ENCODE results near the gene IL1R1. TPM values are rescaled to one million over a fixed set of nuclear protein-coding genes. Genes with fewer than 3 reads are reported as not detected.

The IL1R1 gene
- total RNA-seq, 1 experiment from 2014 or later, result 0.39 TPM

DNA sequence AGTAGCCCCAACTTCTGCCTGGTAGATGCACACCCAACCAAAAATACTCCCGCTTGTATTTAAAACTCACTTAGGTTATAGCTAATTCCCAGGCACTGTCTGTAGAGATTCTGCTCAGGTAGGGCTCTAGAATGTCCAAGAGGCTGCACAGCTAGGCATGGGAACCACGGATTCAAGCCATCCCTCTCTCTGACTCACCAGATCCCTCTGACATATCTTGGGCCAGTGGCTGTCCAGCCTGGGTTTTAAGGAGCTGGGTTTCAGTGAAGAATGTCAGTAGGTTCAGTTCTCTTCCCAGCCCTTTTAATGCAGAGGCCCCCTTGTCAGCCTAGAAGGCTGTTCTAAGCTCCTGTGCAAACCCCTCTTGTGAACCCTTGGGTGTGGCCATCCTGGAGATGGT is 15.9 kb upstream of the IL1R1 start:
- no peaks in the 10 kb centered on the region; the same call in 1 of the 2 replicates for H3K27me3 Mint-ChIP-seq (ENCODE audit: low read depth)
- no peak for DNase-seq
- no peaks in the 10 kb centered on the region for H3K79me2 ChIP-seq (ENCODE audit: insufficient read depth, low read length)
- no peak overlapping the region for H2AK5ac ChIP-seq (ENCODE audit: insufficient read length, low read length)
- H3K4me1 Mint-ChIP-seq, result no peaks in the 10 kb centered on the region
- no peak overlapping the region for H3K56ac ChIP-seq (ENCODE audit: insufficient read length, low read depth, low read length)
- H3K27me3 ChIP-seq (ENCODE audit: insufficient read depth, low read length), result no peaks in the 10 kb centered on the region
- H2BK20ac ChIP-seq (ENCODE audit: low read depth, low read length, poor library complexity, severe bottlenecking), result no peak overlapping the region
- no peak overlapping the region for H3K23ac ChIP-seq (ENCODE audit: insufficient read length, low read depth, low read length)
- H3K9me3 Mint-ChIP-seq, result no peaks in the 10 kb centered on the region
- no peak overlapping the region for H3K4me2 ChIP-seq (ENCODE audit: insufficient read depth, insufficient read length, low read length)
- no peak overlapping the region for H4K91ac ChIP-seq (ENCODE audit: insufficient read length, low read depth, low read length)
- no peaks in the 10 kb centered on the region for H3K4me1 ChIP-seq (ENCODE audit: insufficient read depth, low read length)
- H3K9me3 ChIP-seq (ENCODE audit: control insufficient read depth, low read depth, low read length), result no peaks in the 10 kb centered on the region
- WGBS (ENCODE audit: extremely low coverage, insufficient read length, low lambda C conversion rate), result no CpG with 5 or more reads among the region's 2 CpGs
- H3T11ph ChIP-seq (ENCODE audit: low read length), result no peak overlapping the region
- no peak overlapping the region for H4K5ac ChIP-seq (ENCODE audit: insufficient read length, low read depth, low read length)
- H2BK15ac ChIP-seq (ENCODE audit: low read depth, low read length), result no peak overlapping the region
- no peak overlapping the region for H3K27ac Mint-ChIP-seq
- H4K20me1 ChIP-seq (ENCODE audit: control insufficient read depth, insufficient read depth, insufficient read length), result no peaks in the 10 kb centered on the region
- no peak overlapping the region for H3K9ac ChIP-seq (ENCODE audit: extremely low read depth, insufficient read length, low read length)
- no peak overlapping the region for H4K8ac ChIP-seq (replicated peaks; ENCODE audit: insufficient read length, low read depth, low read length)
- TF ChIP-seq, protein P1, sequence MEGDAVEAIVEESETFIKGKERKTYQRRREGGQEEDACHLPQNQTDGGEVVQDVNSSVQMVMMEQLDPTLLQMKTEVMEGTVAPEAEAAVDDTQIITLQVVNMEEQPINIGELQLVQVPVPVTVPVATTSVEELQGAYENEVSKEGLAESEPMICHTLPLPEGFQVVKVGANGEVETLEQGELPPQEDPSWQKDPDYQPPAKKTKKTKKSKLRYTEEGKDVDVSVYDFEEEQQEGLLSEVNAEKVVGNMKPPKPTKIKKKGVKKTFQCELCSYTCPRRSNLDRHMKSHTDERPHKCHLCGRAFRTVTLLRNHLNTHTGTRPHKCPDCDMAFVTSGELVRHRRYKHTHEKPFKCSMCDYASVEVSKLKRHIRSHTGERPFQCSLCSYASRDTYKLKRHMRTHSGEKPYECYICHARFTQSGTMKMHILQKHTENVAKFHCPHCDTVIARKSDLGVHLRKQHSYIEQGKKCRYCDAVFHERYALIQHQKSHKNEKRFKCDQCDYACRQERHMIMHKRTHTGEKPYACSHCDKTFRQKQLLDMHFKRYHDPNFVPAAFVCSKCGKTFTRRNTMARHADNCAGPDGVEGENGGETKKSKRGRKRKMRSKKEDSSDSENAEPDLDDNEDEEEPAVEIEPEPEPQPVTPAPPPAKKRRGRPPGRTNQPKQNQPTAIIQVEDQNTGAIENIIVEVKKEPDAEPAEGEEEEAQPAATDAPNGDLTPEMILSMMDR (conservative IDR thresholded peaks at IDR 0.05), result no peak
- no peak overlapping the region for H2BK5ac ChIP-seq (ENCODE audit: insufficient read length, low read length)
- H3K14ac ChIP-seq (ENCODE audit: insufficient read depth, low read length), result no peak overlapping the region
- no peak overlapping the region for H3K27ac ChIP-seq (ENCODE audit: insufficient read length, low read depth, low read length)
- H2BK12ac ChIP-seq (ENCODE audit: insufficient read length, low read depth, low read length), result no peak overlapping the region
- H3K23me2 ChIP-seq (ENCODE audit: insufficient read length, low read depth, low read length, poor library complexity, severe bottlenecking), result no peaks in the 10 kb centered on the region
- no peak overlapping the region for H3K4me3 Mint-ChIP-seq
- no peak overlapping the region for H3K18ac ChIP-seq (ENCODE audit: insufficient read length, low read depth, low read length)
- no peaks in the 10 kb centered on the region for H3K79me1 ChIP-seq (ENCODE audit: insufficient read depth, low read depth, low read length, poor library complexity, severe bottlenecking)
- no peak overlapping the region for H2BK120ac ChIP-seq (ENCODE audit: low read depth, low read length, poor library complexity, severe bottlenecking)
- H2AFZ ChIP-seq (ENCODE audit: low read length), result no peak overlapping the region
- no peak overlapping the region for H3K4ac ChIP-seq (ENCODE audit: low read depth, low read length)
- H3K36me3 Mint-ChIP-seq (ENCODE audit: insufficient read depth in 1 of 3, low read depth in 3 of 3), result no peaks in the 10 kb centered on the region
